ENCODE data around the gene ZNF599.

Gene ZNF599

GRCh38 chr19:34744896-34745690, 27.9 kb downstream of the ZNF599 start:
- DNase-seq (ENCODE audit: low read depth): no peak

GRCh38 chr19:34734537-34735103, 38.4 kb downstream of the ZNF599 start:
- peak; percentile 93 for DNase-seq (ENCODE audit: low read depth)

GRCh38 chr19:34733746-34734536, 39.1 kb downstream of the ZNF599 start, which contains the start of gene ZNF181:
ZNF181 (plus strand) TSS chr19:34734243; CDS start chr19:34735038, 795 bp downstream.
- peak; percentile 91 for DNase-seq (ENCODE audit: low read depth)

GRCh38 chr19:34733266-34733745, 39.7 kb downstream of the ZNF599 start:
- DNase-seq (ENCODE audit: low read depth): no peak

GRCh38 chr19:34732612-34733211, 40.3 kb downstream of the ZNF599 start:
- no peak for DNase-seq (ENCODE audit: low read depth)

GRCh38 chr19:34731964-34732363, 41.1 kb downstream of the ZNF599 start:
- DNase-seq (ENCODE audit: low read depth): no peak

GRCh38 chr19:34731019-34731829, 41.8 kb downstream of the ZNF599 start:
- no peak for DNase-seq (ENCODE audit: low read depth)

- no peak for DNase-seq (ENCODE audit: low read depth)
Measured at GRCh38 chr19:34725400-34725799, 47.6 kb downstream of the ZNF599 start.

GRCh38 chr19:34722353-34722752, 50.7 kb downstream of the ZNF599 start:
- DNase-seq (ENCODE audit: low read depth): no peak

GRCh38 chr19:34715357-34715756, 57.7 kb downstream of the ZNF599 start:
- DNase-seq (ENCODE audit: low read depth): no peak

GRCh38 chr19:34713262-34713637, 59.8 kb downstream of the ZNF599 start:
- DNase-seq (ENCODE audit: low read depth): no peak

- peak; percentile 75 for DNase-seq (ENCODE audit: low read depth)
Measured at GRCh38 chr19:34712395-34713261, 60.4 kb downstream of the ZNF599 start.

GRCh38 chr19:34711890-34712289, 61.1 kb downstream of the ZNF599 start:
- DNase-seq (ENCODE audit: low read depth): no peak
